Osteocyte (in vitro differentiated cells): Measurements from ENCODE around the gene SUN3. TPM values are rescaled to one million over a fixed set of nuclear protein-coding genes. Genes with fewer than 3 reads are reported as not detected.

ENCODE experiments used
- DNase-seq: peaks from one replicate; pipeline ENCODE4 v3.0.0; 2021; ENCODE audit warnings: mixed read lengths; ENCODE audit not compliant: unreplicated experiment; ENCODE audit errors: extremely low spot score
- H3K27ac Mint-ChIP-seq: one replicate; pipeline ENCODE4 v1.8.0; 2021; ENCODE audit warnings: mild to moderate bottlenecking, mixed read lengths; ENCODE audit not compliant: unreplicated experiment
- H3K27me3 Mint-ChIP-seq: one replicate; pipeline ENCODE4 v1.8.0; 2021; ENCODE audit warnings: mixed read lengths; ENCODE audit not compliant: unreplicated experiment
- H3K36me3 Mint-ChIP-seq: one replicate; pipeline ENCODE4 v1.8.0; 2021; ENCODE audit warnings: mixed read lengths; ENCODE audit not compliant: unreplicated experiment
- H3K4me1 Mint-ChIP-seq: one replicate; pipeline ENCODE4 v1.8.0; 2021; ENCODE audit warnings: mixed read lengths; ENCODE audit not compliant: unreplicated experiment
- H3K4me3 Mint-ChIP-seq: one replicate; pipeline ENCODE4 v1.8.0; 2021; ENCODE audit warnings: mild to moderate bottlenecking, moderate library complexity, mixed read lengths; ENCODE audit not compliant: unreplicated experiment
- H3K9me3 Mint-ChIP-seq: one replicate; pipeline ENCODE4 v1.8.0; 2021; ENCODE audit warnings: mixed read lengths; ENCODE audit not compliant: unreplicated experiment
- total RNA-seq: library from RNA; stranded (reverse); gene quantifications from 2 replicates; pipeline ENCODE4 v1.2.1, GENCODE V29; 2021
- TF ChIP-seq, protein P1 (sequence below): fragments of 200-600 bp; sonication (generic); IDR thresholded peaks from 2 replicates; pipeline ENCODE4 v1.5.0; 2021; ENCODE audit warnings: antibody characterized with exemption, mild to moderate bottlenecking, moderate library complexity

Gene SUN3
- total RNA-seq, 1 donor from 2014 or later, result not detected

DNA sequence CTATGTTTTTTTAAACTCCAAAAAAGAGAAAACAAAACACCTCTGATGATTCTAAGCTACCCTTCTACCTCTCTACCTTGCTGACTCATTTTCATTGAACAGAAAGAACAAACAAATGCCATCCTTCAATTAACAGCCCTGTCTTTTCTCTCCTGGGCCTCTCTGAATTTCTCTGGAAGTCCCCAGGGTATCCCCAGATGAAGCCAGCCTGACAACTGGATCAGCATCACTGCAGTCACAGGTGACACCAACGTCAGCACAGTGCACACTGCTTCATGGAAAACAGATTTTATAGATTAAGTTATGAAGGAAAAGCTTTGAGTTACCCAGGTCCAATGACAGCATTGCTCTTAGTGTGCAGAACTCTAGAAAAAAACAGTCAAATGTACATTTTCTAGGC, 55.2 kb downstream of the SUN3 start:
- no peak for DNase-seq
- Mint-ChIP-seq H3K27me3 (no peaks in the 10 kb centered on the region), H3K27ac (no peak overlapping the region), H3K9me3 (no peaks in the 10 kb centered on the region), H3K36me3 (peaks cover 44% of the 10 kb centered on the region), H3K4me3 (no peak overlapping the region), H3K4me1 (peaks cover 35% of the 10 kb centered on the region)
- TF ChIP-seq, protein P1, sequence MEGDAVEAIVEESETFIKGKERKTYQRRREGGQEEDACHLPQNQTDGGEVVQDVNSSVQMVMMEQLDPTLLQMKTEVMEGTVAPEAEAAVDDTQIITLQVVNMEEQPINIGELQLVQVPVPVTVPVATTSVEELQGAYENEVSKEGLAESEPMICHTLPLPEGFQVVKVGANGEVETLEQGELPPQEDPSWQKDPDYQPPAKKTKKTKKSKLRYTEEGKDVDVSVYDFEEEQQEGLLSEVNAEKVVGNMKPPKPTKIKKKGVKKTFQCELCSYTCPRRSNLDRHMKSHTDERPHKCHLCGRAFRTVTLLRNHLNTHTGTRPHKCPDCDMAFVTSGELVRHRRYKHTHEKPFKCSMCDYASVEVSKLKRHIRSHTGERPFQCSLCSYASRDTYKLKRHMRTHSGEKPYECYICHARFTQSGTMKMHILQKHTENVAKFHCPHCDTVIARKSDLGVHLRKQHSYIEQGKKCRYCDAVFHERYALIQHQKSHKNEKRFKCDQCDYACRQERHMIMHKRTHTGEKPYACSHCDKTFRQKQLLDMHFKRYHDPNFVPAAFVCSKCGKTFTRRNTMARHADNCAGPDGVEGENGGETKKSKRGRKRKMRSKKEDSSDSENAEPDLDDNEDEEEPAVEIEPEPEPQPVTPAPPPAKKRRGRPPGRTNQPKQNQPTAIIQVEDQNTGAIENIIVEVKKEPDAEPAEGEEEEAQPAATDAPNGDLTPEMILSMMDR, result no peak

DNA sequence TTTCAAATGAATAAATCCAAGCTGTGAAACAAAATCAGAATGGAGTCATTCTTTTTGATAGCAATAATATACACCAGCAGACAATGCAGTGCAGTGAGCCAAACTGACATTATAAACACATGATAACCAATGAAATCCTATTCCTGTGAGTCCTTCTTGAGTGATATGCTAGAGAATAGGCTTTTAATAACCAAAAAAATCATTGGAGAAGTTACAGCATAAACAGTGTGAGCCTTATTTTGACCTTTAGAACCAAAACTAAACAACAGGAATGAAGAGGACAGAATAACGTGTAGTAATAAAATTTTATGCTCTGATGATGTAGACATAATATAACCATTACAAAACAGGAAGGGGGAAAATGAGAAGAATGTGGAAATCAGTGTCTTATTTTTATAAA, 58.1 kb downstream of the SUN3 start:
- no peak for DNase-seq
- TF ChIP-seq, protein P1, result no peak
- Mint-ChIP-seq H3K36me3 (peaks cover 49% of the 10 kb centered on the region), H3K9me3 (no peaks in the 10 kb centered on the region), H3K4me1 (peaks cover 25% of the 10 kb centered on the region), H3K27me3 (no peaks in the 10 kb centered on the region), H3K27ac (peak overlapping the region; percentile 36), H3K4me3 (no peak overlapping the region)

DNA sequence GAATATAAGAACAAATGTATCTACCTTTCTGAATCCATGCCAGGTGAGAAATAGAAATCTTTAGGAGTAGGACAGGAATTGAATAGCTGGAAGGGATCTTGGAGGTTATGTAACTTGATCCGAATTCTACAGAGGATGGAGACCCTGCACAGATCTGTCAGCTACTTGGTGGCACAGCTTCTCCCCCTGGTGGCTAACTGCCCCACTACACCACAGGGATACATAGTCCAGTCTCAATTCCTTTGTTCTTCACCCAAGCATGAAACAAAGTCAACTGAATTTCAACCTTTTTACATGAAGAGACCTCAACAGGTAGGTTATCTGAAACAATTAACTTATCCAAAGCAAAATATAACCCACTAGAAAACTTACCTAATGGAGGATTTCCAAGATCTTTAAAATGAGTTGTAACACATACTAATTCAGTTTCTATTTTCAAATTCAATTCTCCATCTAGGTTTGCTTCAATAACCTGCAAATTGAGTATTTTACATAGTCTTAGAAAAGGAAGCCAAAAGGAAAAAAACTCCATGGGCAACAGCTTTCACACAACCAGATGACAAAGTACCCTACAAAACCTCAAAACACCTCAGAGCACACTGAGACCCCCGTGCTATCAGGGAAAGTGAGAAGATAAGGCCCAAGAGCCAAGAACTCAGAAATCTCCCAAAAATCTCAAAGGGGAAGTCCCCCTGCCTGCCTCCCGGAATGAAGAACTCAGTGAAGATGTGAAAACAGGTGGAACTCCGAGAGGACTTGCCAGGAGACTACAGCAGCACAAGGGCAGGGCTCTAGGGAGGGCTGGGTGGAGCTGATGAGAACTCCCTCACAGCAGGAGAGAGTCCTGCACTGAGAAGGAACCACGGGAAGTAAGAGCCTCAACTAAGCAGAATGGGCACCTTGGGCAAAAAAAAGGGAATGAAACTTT, 59.8 kb downstream of the SUN3 start:
- H3K36me3 Mint-ChIP-seq, result peaks cover 52% of the 10 kb centered on the region

DNA sequence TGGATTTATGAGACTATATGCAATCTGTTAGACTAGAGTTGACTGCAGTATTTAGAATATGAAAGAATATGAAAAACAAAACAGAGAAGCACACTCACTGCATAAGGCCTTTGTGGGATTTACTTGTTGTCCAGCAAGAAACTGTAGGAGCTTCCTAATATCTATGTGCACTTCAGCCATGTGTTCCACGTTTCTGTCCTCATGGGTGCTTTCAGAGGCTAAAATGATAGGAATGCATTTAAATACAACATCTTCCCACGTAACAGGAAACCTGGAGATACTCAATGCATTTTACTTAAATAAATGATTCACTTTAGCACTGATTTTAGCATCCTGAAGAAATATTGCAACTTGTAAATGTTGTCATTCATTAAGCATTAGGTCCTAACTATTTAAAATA, 61.2 kb downstream of the SUN3 start:
- no peaks in the 10 kb centered on the region for H3K9me3 Mint-ChIP-seq
- H3K4me3 Mint-ChIP-seq, result no peak overlapping the region
- H3K4me1 Mint-ChIP-seq, result peaks cover 25% of the 10 kb centered on the region
- H3K27me3 Mint-ChIP-seq, result no peaks in the 10 kb centered on the region
- peaks cover 49% of the 10 kb centered on the region for H3K36me3 Mint-ChIP-seq
- DNase-seq, result no peak
- H3K27ac Mint-ChIP-seq, result no peak overlapping the region
- TF ChIP-seq, protein P1, result no peak

More for the DNA sequence above, 59.8 kb downstream of the SUN3 start:
- Mint-ChIP-seq H3K9me3 (no peaks in the 10 kb centered on the region), H3K4me3 (no peak overlapping the region), H3K4me1 (peaks cover 25% of the 10 kb centered on the region), H3K27ac (peak overlapping the region; percentile 67), H3K27me3 (no peaks in the 10 kb centered on the region)
- no peak for DNase-seq
- TF ChIP-seq, protein P1, result peak; percentile 93

DNA sequence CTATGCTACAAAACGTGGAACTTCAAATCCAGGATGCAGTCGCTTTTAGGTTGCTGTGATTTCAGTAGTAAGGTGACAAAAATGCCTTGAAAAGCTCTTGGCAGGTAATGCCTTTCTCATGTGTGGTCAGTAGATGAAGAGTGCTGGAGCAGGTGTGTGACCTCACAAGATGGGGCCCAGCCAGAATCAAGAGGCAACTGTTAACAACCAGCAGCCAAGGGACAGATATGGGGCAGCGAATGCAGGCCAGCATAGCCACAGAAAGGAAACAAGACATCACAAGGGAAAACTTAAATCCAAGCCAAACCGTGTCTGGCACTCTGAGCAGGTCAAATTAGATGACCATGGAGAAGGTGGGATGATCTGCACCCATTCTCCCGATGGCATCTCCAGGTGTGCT, 61.8 kb downstream of the SUN3 start:
- Mint-ChIP-seq H3K9me3 (no peaks in the 10 kb centered on the region), H3K27ac (no peak overlapping the region), H3K36me3 (peaks cover 49% of the 10 kb centered on the region), H3K27me3 (no peaks in the 10 kb centered on the region), H3K4me3 (no peak overlapping the region), H3K4me1 (peaks cover 25% of the 10 kb centered on the region)
- no peak for DNase-seq
- TF ChIP-seq, protein P1, result no peak
